Placental epithelial cell (primary cell): ENCODE measurements around the gene NEK10. TPM values are rescaled to one million over a fixed set of nuclear protein-coding genes. Genes with fewer than 3 reads are reported as not detected.

Experiments
- small RNA-seq: library from RNA; depleted of rRNA; stranded (forward); fragments of <200 nt; gene quantifications from one replicate; pipeline ENCODE3, GENCODE V24; 2012
- total RNA-seq: library from RNA; depleted of rRNA; stranded (reverse); fragments of >200 nt; gene quantifications from 2 replicates; pipeline ENCODE4 v1.2.3, GENCODE V29; 2012

The NEK10 gene
- total RNA-seq: 0.98 and 2.0 TPM in 2 replicates

GRCh38 chr3:27368831-27369607 is at the start of gene NEK10:
Gene NEK10 (minus strand): TSS chr3:27369383. CDS start chr3:27352882, 16,501 bp downstream.

Small RNAs within 50 kb of the gene (small RNA-seq; reads per million reads assigned to genes)
- gene MINOS1P3: 0.14 reads per million
- gene RNU6-342P: not detected

Other genes starting within 250 kb of the NEK10 start
- gene SLC4A7, start 115.0 kb upstream of the NEK10 start, total RNA-seq: 18.1 and 18.8 TPM in 2 replicates